Ovary (tissue), 9 donors: ENCODE data around the gene AMBN. TPM values are rescaled to one million over a fixed set of nuclear protein-coding genes. Genes with fewer than 3 reads are reported as not detected.
"Not testable (repeated sequence)": the region's sequence is repeated elsewhere in the genome, so short reads cannot be mapped to it uniquely, and the experiment has no call there.

Experiments used
- DNase-seq, 5 donors: peaks; one replicate each; pipeline ENCODE4 v3.0.0-alpha.2; 2019 to 2020
- H3K27ac ChIP-seq, 2 donors: fragments of 200-600 bp; one replicate each; pipeline versions ENCODE4 v1.5.1 to v1.8.0; 2019 to 2022
- H3K27me3 ChIP-seq: fragments of 200-600 bp; one replicate; pipeline ENCODE4 v1.8.0; 2022
- H3K36me3 ChIP-seq: fragments of 200-600 bp; sonication (generic); one replicate; pipeline ENCODE4 v1.5.1; 2019
- H3K4me1 ChIP-seq: one replicate; pipeline ENCODE4 v1.8.1; 2013; ENCODE audit warnings: mild to moderate bottlenecking, moderate library complexity; ENCODE audit not compliant: insufficient read depth
- H3K4me3 ChIP-seq: fragments of 200-600 bp; sonication (generic); one replicate; pipeline ENCODE4 v1.5.1; 2017
- H3K9me3 ChIP-seq, 2 donors: fragments of 200-600 bp in 1 of 2; sonication (generic) in 1 of 2; one replicate each; pipeline versions ENCODE4 v1.5.1 to v1.8.1; 2013 to 2019; ENCODE audit warnings: mild to moderate bottlenecking in 1 of 2, moderate library complexity in 1 of 2
- CTCF ChIP-seq, 3 donors: fragments of 450-650 bp in 2 of 3; fragments of 200-600 bp in 1 of 3; IDR thresholded peaks; one replicate each; pipeline versions ENCODE4 v1.5.1 to v1.8.0; 2016 to 2022; ENCODE audit warnings: antibody characterized with exemption in 3 of 3, mild to moderate bottlenecking in 1 of 3
- EP300 ChIP-seq: sonication (generic); formaldehyde crosslinking; IDR thresholded peaks from one replicate; pipeline ENCODE4 v1.6.1; 2017; ENCODE audit warnings: antibody characterized with exemption
- POLR2A ChIP-seq: fragments of 450-650 bp; IDR thresholded peaks from one replicate; pipeline ENCODE4 v1.6.1; 2017; ENCODE audit warnings: antibody characterized with exemption, mild to moderate bottlenecking, moderate library complexity
- WGBS, 3 donors: extraction: QIAGEN DNeasy Blood & Tissue Kit in 1 of 3; methylation state at CpG; one replicate each; pipeline versions ENCODE4 v1.1.5 to v1.1.7; 2013 to 2017; 5-methylcytosine and 5-hydroxymethylcytosine counted together
- intact Hi-C, 4 donors: fragments of 100-400 bp; cut with DNase I; formaldehyde crosslinking; loops; one replicate each; pipeline versions ENCODE4 v1.11.0 to v1.15.1; 2022 to 2023
- polyA plus RNA-seq, 2 donors: library from polyadenylated mRNA; stranded (reverse); fragments of 200-250 nt in 1 of 2; fragments of 350-450 nt in 1 of 2; fragmentation: Illumina TruSeq in 1 of 2; extraction: RNeasy Lipid Tissue Mini Kit (QIAGEN cat#74804) in 1 of 2; gene quantifications; one replicate each; pipeline ENCODE4 v1.2.3, GENCODE V29; 2013 to 2014
- total RNA-seq, 7 donors: library from RNA; depleted of rRNA in 2 of 7; stranded (reverse); fragments of >200 nt in 2 of 7; fragmentation: NEBNext Ultra II Directional in 3 of 7; extraction: Animal tissue kit (Norgen Biotek cat#: 25700) in 3 of 7; gene quantifications; one replicate each; pipeline versions ENCODE4 v1.1.0 to v1.2.4, GENCODE V29; 2016 to 2023
- donor health status: DM: no; HTN: no; CAD: no; lungs with moderate emphysema.
- donor health status: DM: no; HTN: no; CAD: no.
- donor health status: Bipolar disorder and iron deficiency.
- donor health status: DM: yes; HTN: yes; CAD: no.
- donor health status: DM: no; HTN: no; CAD: no.
- donor health status: DM: yes; HTN: yes; CAD: no.

The AMBN gene
- total and polyA plus RNA-seq, 9 donors: not detected

- no peak for TF ChIP-seq CTCF (IDR thresholded peaks at IDR 0.05)
- no peak for TF ChIP-seq EP300
- TF ChIP-seq POLR2A: no peak
- H3K4me1 ChIP-seq: no peaks in the 10 kb centered on the region
- no peaks in the 10 kb centered on the region for H3K27me3 ChIP-seq
- H3K36me3 ChIP-seq: no peaks in the 10 kb centered on the region
- no peaks in the 10 kb centered on the region for H3K9me3 ChIP-seq
- no peak overlapping the region for H3K27ac ChIP-seq
- no peak overlapping the region for H3K4me3 ChIP-seq
- WGBS, 3 donors: 78 to 85% (median 82%) methylated on average over 2 of the region's 2 CpGs
- DNase-seq: no peak
- intact Hi-C loops: no loop called here
These were observed 48.1 kb downstream of the AMBN start for GRCh38 chr4:70640192-70640591.

GRCh38 chr4:70650741-70651140 lies 58.7 kb downstream of the AMBN start:
- intact Hi-C loops: loop anchor here in 1 of 4 donors (10.0 kb wide), 1 partner anchor 1064 kb away; no protein-coding TSS in a partner anchor

GRCh38 chr4:70651864-70652506 lies 59.9 kb downstream of the AMBN start:
- no peak for TF ChIP-seq POLR2A
- TF ChIP-seq CTCF (IDR thresholded peaks at IDR 0.05): peak; percentile 29 to 57 (median 57)
- TF ChIP-seq EP300: no peak
- intact Hi-C loops: loop anchor here in 1 of 4 donors (10.0 kb wide), 1 partner anchor 1063 kb away; no protein-coding TSS in a partner anchor
- Histone ChIP-seq H3K4me1 (no peaks in the 10 kb centered on the region), H3K9me3 (no peaks in the 10 kb centered on the region), H3K36me3 (no peaks in the 10 kb centered on the region), H3K27me3 (no peaks in the 10 kb centered on the region), H3K27ac (no peak overlapping the region), H3K4me3 (no peak overlapping the region)
- WGBS, 3 donors: 2 to 3% (median 2%) methylated on average over 4 of the region's 4 CpGs
- no peak for DNase-seq

More at GRCh38 chr4:70650741-70651140, 58.7 kb downstream of the AMBN start:
- H3K4me1 ChIP-seq, H3K4me3 ChIP-seq, H3K9me3 ChIP-seq, H3K27me3 ChIP-seq, DNase-seq, H3K36me3 ChIP-seq, H3K27ac ChIP-seq: not testable (repeated sequence)
- 68 to 84% (median 81%) methylated on average over 4 of the region's 4 CpGs for WGBS, 3 donors

GRCh38 chr4:70654605-70655011 lies 62.6 kb downstream of the AMBN start:
- Histone ChIP-seq H3K27ac (no peak overlapping the region), H3K4me3 (no peak overlapping the region), H3K4me1 (no peaks in the 10 kb centered on the region), H3K27me3 (no peaks in the 10 kb centered on the region), H3K36me3 (no peaks in the 10 kb centered on the region), H3K9me3 (no peaks in the 10 kb centered on the region)
- intact Hi-C loops: loop anchor here in 1 of 4 donors (10.0 kb wide), 1 partner anchor 1060 kb away; no protein-coding TSS in a partner anchor
- no peak for TF ChIP-seq CTCF (IDR thresholded peaks at IDR 0.05)
- TF ChIP-seq EP300: no peak
- no peak for TF ChIP-seq POLR2A
- WGBS, 3 donors: 52 to 62% (median 60%) methylated on average over 5 of the region's 5 CpGs
- DNase-seq: no peak

Other genes with a start within 250 kb of the AMBN start
- not detected for gene SMR3A, start 231.5 kb upstream of the AMBN start, total RNA-seq
- not detected for gene SMR3A, start 231.5 kb upstream of the AMBN start, polyA plus RNA-seq
- gene SMR3B, start 209.1 kb upstream of the AMBN start, total RNA-seq: under 1 TPM in 1 of 7 donors, not detected in 6; 0.77 TPM
- not detected for gene SMR3B, start 209.1 kb upstream of the AMBN start, polyA plus RNA-seq
- not detected for gene OPRPN, start 194.3 kb upstream of the AMBN start, total RNA-seq
- not detected for gene OPRPN, start 194.3 kb upstream of the AMBN start, polyA plus RNA-seq
- gene MUC7, start 120.1 kb upstream of the AMBN start, total RNA-seq: not detected
- gene MUC7, start 120.1 kb upstream of the AMBN start, polyA plus RNA-seq: not detected
- gene AMTN, start 73.7 kb upstream of the AMBN start, total RNA-seq: not detected
- gene AMTN, start 73.7 kb upstream of the AMBN start, polyA plus RNA-seq: not detected
- under 1 TPM in 2 of 7 donors, not detected in 5; 0.15 to 0.69 TPM for gene ENAM, start 36.5 kb downstream of the AMBN start, total RNA-seq
- 1 to 10 TPM in 1 of 2 donors, under 1 TPM in 1; 0.01 to 1.0 TPM for gene ENAM, start 36.5 kb downstream of the AMBN start, polyA plus RNA-seq
- gene JCHAIN, start 74.3 kb downstream of the AMBN start, total RNA-seq: 10 to 100 TPM in 1 of 7 donors, 1 to 10 TPM in 6; 1.4 to 27.7 (median 5.6) TPM
- 10 to 100 TPM in 1 of 2 donors, 1 to 10 TPM in 1; 8.9 to 93.0 TPM for gene JCHAIN, start 74.3 kb downstream of the AMBN start, polyA plus RNA-seq
- gene UTP3, start 96.3 kb downstream of the AMBN start, total RNA-seq: 10 to 100 TPM; 10.3 to 25.0 (median 21.5) TPM
- gene UTP3, start 96.3 kb downstream of the AMBN start, polyA plus RNA-seq: 10 to 100 TPM; 16.7 to 23.1 TPM
- 10 to 100 TPM; 52.8 to 84.0 (median 73.9) TPM for gene RUFY3, start 129.7 kb downstream of the AMBN start, total RNA-seq
- gene RUFY3, start 129.7 kb downstream of the AMBN start, polyA plus RNA-seq: 10 to 100 TPM; 35.2 to 52.5 TPM
- 10 to 100 TPM; 28.4 to 48.3 (median 44.3) TPM for gene GRSF1, start 247.6 kb downstream of the AMBN start, total RNA-seq
- gene GRSF1, start 247.6 kb downstream of the AMBN start, polyA plus RNA-seq: 10 to 100 TPM; 40.2 to 78.7 TPM